A549 (cell line): ENCODE data around the gene ROBO1. TPM values are rescaled to one million over a fixed set of nuclear protein-coding genes. Genes with fewer than 3 reads are reported as not detected.

ENCODE experiments used
- ATAC-seq, 2 experiments: fragments of 200-7000 bp in 1 of 2; fragments of >200 bp in 1 of 2; cut with Nextera tagmentation in 1 of 2; cut with Tn5 transposase in 1 of 2; 3 replicates each; pipeline versions ENCODE4 v1.8.0 to v1.9.1; 2018 to 2020; ENCODE audit warnings: mild to moderate bottlenecking in 1 of 2, moderate library complexity in 1 of 2
- CTCF ChIA-PET: fragments of 300-600 bp; sonication (Branson Sonifier 250); formaldehyde crosslinking; extraction: SDS; loops from one replicate; lab custom pipeline; 2021; ENCODE audit warnings: antibody characterized with exemption, inconsistent platforms; lab: Yijun Ruan, JAX
- POLR2A ChIA-PET: fragments of 350-600 bp; formaldehyde crosslinking; extraction: SDS; loops from one replicate; lab custom pipeline; 2021; ENCODE audit warnings: antibody characterized with exemption, inconsistent platforms; lab: Yijun Ruan, JAX
- DNase-seq, 2 experiments: peaks; one replicate each; pipeline versions ENCODE4 v3.0.0 to v3.0.0-alpha.2; 2011 to 2016; ENCODE audit warnings: low read depth in 1 of 2, low spot score in 1 of 2
- FAIRE-seq: peaks from 2 replicates; lab custom pipeline; 2011; peaks lifted over from hg19 to GRCh38; lab: Jason Lieb, UNC
- H3K27ac ChIP-seq, 2 experiments: fragments of >200 bp; sonication (Bioruptor Twin); formaldehyde crosslinking; 3 replicates each; pipeline ENCODE4 v1.5.1; 2016 to 2017
- H3K4me1 ChIP-seq: fragments of >200 bp; sonication (Bioruptor Twin); formaldehyde crosslinking; 3 replicates; pipeline ENCODE4 v1.6.1; 2016
- H3K4me2 ChIP-seq: fragments of >200 bp; sonication (Bioruptor Twin); formaldehyde crosslinking; 3 replicates; pipeline ENCODE4 v1.6.1; 2016
- H3K4me3 ChIP-seq: fragments of >200 bp; sonication (Bioruptor Twin); formaldehyde crosslinking; 3 replicates; pipeline ENCODE4 v1.5.1; 2016
- H3K9me3 ChIP-seq: fragments of >200 bp; sonication (Bioruptor Twin); formaldehyde crosslinking; 3 replicates; pipeline ENCODE4 v1.6.1; 2016
- BCL3 ChIP-seq: fragments of >200 bp; sonication (Bioruptor Twin); formaldehyde crosslinking; IDR thresholded peaks from 3 replicates; pipeline ENCODE4 v1.6.1; 2016
- BHLHE40 ChIP-seq: IDR thresholded peaks from 2 replicates; pipeline ENCODE4 v1.6.1; 2012; ENCODE audit warnings: low read depth, low read length, inconsistent platforms
- CBX2 ChIP-seq: fragments of 200-600 bp; sonication (generic); IDR thresholded peaks from 2 replicates; pipeline ENCODE4 v1.6.1; 2016; ENCODE audit warnings: low read depth, mild to moderate bottlenecking, borderline replicate concordance
- CBX8 ChIP-seq: fragments of 200-600 bp; sonication (generic); IDR thresholded peaks from 2 replicates; pipeline ENCODE4 v1.6.1; 2016
- CHD2 ChIP-seq: fragments of 150-350 bp; IDR thresholded peaks from 2 replicates; pipeline ENCODE4 v1.6.1; 2014; ENCODE audit warnings: low read length; ENCODE audit not compliant: partially characterized antibody
- EHF ChIP-seq: fragments of 250-450 bp; sonication (Bioruptor Pico); IDR thresholded peaks from 2 replicates; pipeline ENCODE4 v1.5.0; 2020; ENCODE audit warnings: mild to moderate bottlenecking
- EP300 ChIP-seq, 2 experiments: fragments of >200 bp; sonication (Bioruptor Twin); formaldehyde crosslinking; IDR thresholded peaks; 2 replicates in 1 of 2; 3 replicates in 1 of 2; pipeline ENCODE4 v1.6.1; 2016 to 2017
- FOXS1 ChIP-seq: fragments of 250-450 bp; sonication (Bioruptor Pico); IDR thresholded peaks from 2 replicates; pipeline ENCODE4 v1.5.0; 2020; ENCODE audit warnings: mild to moderate bottlenecking, moderate library complexity
- HMGXB4 ChIP-seq: fragments of 250-450 bp; sonication (Bioruptor Pico); IDR thresholded peaks from 2 replicates; pipeline ENCODE4 v1.5.0; 2021; ENCODE audit warnings: mild to moderate bottlenecking, moderate library complexity, borderline replicate concordance
- HOXB13 ChIP-seq: fragments of 250-450 bp; sonication (Bioruptor Pico); IDR thresholded peaks from 2 replicates; pipeline ENCODE4 v1.5.0; 2020; ENCODE audit warnings: low read depth, mild to moderate bottlenecking, moderate library complexity
- HOXB5 ChIP-seq: fragments of 250-450 bp; sonication (Bioruptor Pico); IDR thresholded peaks from 2 replicates; pipeline ENCODE4 v1.5.0; 2020; ENCODE audit warnings: mild to moderate bottlenecking, moderate library complexity
- JUN ChIP-seq, 2 experiments: fragments of >200 bp; sonication (Bioruptor Twin); formaldehyde crosslinking; IDR thresholded peaks; 2 replicates in 1 of 2; 3 replicates in 1 of 2; pipeline ENCODE4 v1.6.1; 2016 to 2017
- JUNB ChIP-seq: fragments of >200 bp; sonication (Bioruptor Twin); formaldehyde crosslinking; IDR thresholded peaks from 2 replicates; pipeline ENCODE4 v1.6.1; 2016
- KDM1A ChIP-seq: fragments of 200-600 bp; sonication (generic); IDR thresholded peaks from 2 replicates; pipeline ENCODE4 v1.6.1; 2016; ENCODE audit warnings: low read depth, mild to moderate bottlenecking
- MAFK ChIP-seq: fragments of 450-650 bp; IDR thresholded peaks from 2 replicates; pipeline ENCODE4 v1.6.1; 2014; ENCODE audit not compliant: partially characterized antibody
- MAX ChIP-seq: IDR thresholded peaks from 2 replicates; pipeline ENCODE4 v1.6.1; 2012
- MYC ChIP-seq: IDR thresholded peaks from 2 replicates; pipeline ENCODE4 v1.6.1; 2012; ENCODE audit warnings: mild to moderate bottlenecking, inconsistent platforms, low read length, improper control_type of control experiment, borderline replicate concordance
- NFE2L2 ChIP-seq: fragments of 150-350 bp; conservative IDR thresholded peaks from 2 replicates; pipeline ENCODE4 v1.6.1; 2014; ENCODE audit warnings: low read length
- PBX3 ChIP-seq: IDR thresholded peaks from 2 replicates; pipeline ENCODE4 v1.6.1; 2012
- PHF8 ChIP-seq: fragments of 200-600 bp; sonication (generic); IDR thresholded peaks from 2 replicates; pipeline ENCODE4 v1.6.1; 2016; ENCODE audit warnings: low read depth, mild to moderate bottlenecking, antibody characterized with exemption, moderate library complexity, borderline replicate concordance
- POLR2A ChIP-seq: IDR thresholded peaks from 2 replicates; pipeline ENCODE4 v1.6.1; 2012; ENCODE audit warnings: mild to moderate bottlenecking, low read length
- RAD21 ChIP-seq, 2 experiments: fragments of >200 bp in 1 of 2; sonication (Bioruptor Twin) in 1 of 2; formaldehyde crosslinking in 1 of 2; IDR thresholded peaks in 1 of 2; conservative IDR thresholded peaks in 1 of 2; 2 replicates in 1 of 2; 3 replicates in 1 of 2; pipeline ENCODE4 v1.6.1; 2012 to 2018; ENCODE audit warnings: inconsistent platforms in 1 of 2
- RARB ChIP-seq: fragments of 250-450 bp; sonication (Bioruptor Pico); IDR thresholded peaks from 2 replicates; pipeline ENCODE4 v1.8.0; 2021; ENCODE audit warnings: mild to moderate bottlenecking, moderate library complexity
- RCOR1 ChIP-seq: fragments of 150-350 bp; IDR thresholded peaks from 2 replicates; pipeline ENCODE4 v1.6.1; 2014; ENCODE audit warnings: antibody characterized with exemption, low read length, low read depth
- TP53 ChIP-seq: fragments of 250-450 bp; sonication (Bioruptor Pico); IDR thresholded peaks from 2 replicates; pipeline ENCODE4 v1.5.0; 2021; ENCODE audit warnings: mild to moderate bottlenecking, moderate library complexity
- USF2 ChIP-seq: fragments of 450-650 bp; IDR thresholded peaks from 2 replicates; pipeline ENCODE4 v1.6.1; 2014; ENCODE audit warnings: antibody characterized with exemption
- ZC3H11A ChIP-seq: fragments of 450-650 bp; IDR thresholded peaks from 2 replicates; pipeline ENCODE4 v1.6.1; 2014; ENCODE audit warnings: antibody characterized with exemption, mild to moderate bottlenecking
- WGBS: methylation state at CpG from one replicate; pipeline ENCODE4 v1.1.6; 2017; ENCODE audit errors: missing lambda C conversion rate; 5-methylcytosine and 5-hydroxymethylcytosine counted together
- polyA plus RNA-seq, 4 experiments: library from polyadenylated mRNA; depleted of rRNA in 3 of 4; stranded (reverse); fragments of >200 nt; fragmentation: RNase III in 1 of 4; extraction: RNeasy Plus Mini Kit Qiagen cat#74134 plus additional on column Dnase treatment in 1 of 4; gene quantifications; 2 replicates in 3 of 4; 3 replicates in 1 of 4; pipeline ENCODE4 v1.2.3, GENCODE V29; 2011 to 2017

The ROBO1 gene
- polyA plus RNA-seq, 2 of the 4 experiments (the other 2 are of a cell fraction), result 25.3 to 35.6 TPM

- H3K4me3 ChIP-seq, result no peak overlapping the region
- FAIRE-seq, result no peak
- no peaks in the 10 kb centered on the region for H3K9me3 ChIP-seq
- H3K27ac ChIP-seq, result no peak overlapping the region
- ChIA-PET POLR2A (no interaction called here), CTCF (no interaction called here)
- no peak for ATAC-seq
- TF ChIP-seq RAD21 (conservative IDR thresholded peaks at IDR 0.05 in 1 of 2, IDR thresholded peaks at IDR 0.05 in 1 of 2), result no peak
- TF ChIP-seq BHLHE40, result no peak
- no peak for TF ChIP-seq TP53 (CRISPR knock-in tag)
- no peak for TF ChIP-seq BCL3
- TF ChIP-seq RCOR1, result no peak
- TF ChIP-seq ZC3H11A, result no peak
- TF ChIP-seq HOXB13 (CRISPR knock-in tag), result no peak
- no peak for TF ChIP-seq EHF
- no peak for TF ChIP-seq MYC
- no peak for TF ChIP-seq NFE2L2
- no peak for TF ChIP-seq USF2
- TF ChIP-seq EP300 (IDR thresholded peaks at IDR 0.05), result no peak
- no peak for TF ChIP-seq FOXS1
- H3K4me1 ChIP-seq, result no peaks in the 10 kb centered on the region
- no peak for DNase-seq
- H3K4me2 ChIP-seq, result no peak overlapping the region
- WGBS, result 55% methylated on average over 1 of the region's 1 CpG
Measured at GRCh38 chr3:78792733-78793132, 975.1 kb downstream of the ROBO1 start.

- no peak overlapping the region for H3K27ac ChIP-seq
- POLR2A ChIA-PET, result no interaction called here
- TF ChIP-seq MAFK (no peak), RCOR1 (no peak), CBX8 (no peak), PHF8 (no peak), JUN (IDR thresholded peaks at IDR 0.05) (no peak), CHD2 (no peak), MAX (no peak), PBX3 (no peak), CBX2 (no peak), JUNB (no peak), HMGXB4 (CRISPR knock-in tag) (no peak), KDM1A (no peak), POLR2A (no peak), RAD21 (conservative IDR thresholded peaks at IDR 0.05 in 1 of 2, IDR thresholded peaks at IDR 0.05 in 1 of 2) (no peak), HOXB5 (CRISPR knock-in tag) (no peak), ZC3H11A (no peak), RARB (CRISPR knock-in tag) (no peak)
- TF ChIP-seq, all 56 proteins: peak for 0
- FAIRE-seq (no peak), DNase-seq (no peak), ATAC-seq (no peak)
- CTCF ChIA-PET, result no interaction called here
- WGBS, result 58% methylated on average over 1 of the region's 1 CpG
- no peak overlapping the region for H3K4me3 ChIP-seq
- H3K4me2 ChIP-seq, result no peak overlapping the region
- no peaks in the 10 kb centered on the region for H3K4me1 ChIP-seq
- no peaks in the 10 kb centered on the region for H3K9me3 ChIP-seq
Measured at GRCh38 chr3:78792212-78792611, 975.6 kb downstream of the ROBO1 start.
